Cardiac muscle cell (in vitro differentiated cells and primary cell): ENCODE measurements around the gene ENPP5. TPM values are rescaled to one million over a fixed set of nuclear protein-coding genes. Genes with fewer than 3 reads are reported as not detected.
A peak's percentile ranks its signal among the peaks of the same experiment; 100 is the strongest.

Experiments
- DNase-seq, 2 donors: peaks; one replicate each; pipeline versions ENCODE4 v3.0.0 to v3.0.0-alpha.2; 2010 to 2017; ENCODE audit warnings: low read depth in 1 of 2, low spot score in 1 of 2
- H3K27ac ChIP-seq: fragments of 200-600 bp; sonication (generic); 2 replicates; pipeline ENCODE4 v1.5.1; 2016
- H3K27me3 ChIP-seq: fragments of 200-600 bp; sonication (generic); 2 replicates; pipeline ENCODE4 v1.6.0; 2016; ENCODE audit warnings: control low read depth
- H3K36me3 ChIP-seq: fragments of 200-600 bp; sonication (generic); 2 replicates; pipeline ENCODE4 v1.5.1; 2016; ENCODE audit warnings: control low read depth
- H3K4me1 ChIP-seq: fragments of 200-600 bp; sonication (generic); 2 replicates; pipeline ENCODE4 v1.8.1; 2017; ENCODE audit warnings: low read depth, mild to moderate bottlenecking, mixed run types
- H3K4me3 ChIP-seq: fragments of 200-600 bp; sonication (generic); 2 replicates; pipeline ENCODE4 v1.5.1; 2016; ENCODE audit warnings: mild to moderate bottlenecking
- H3K9me3 ChIP-seq: fragments of 200-600 bp; sonication (generic); 2 replicates; pipeline ENCODE4 v1.5.1; 2017; ENCODE audit warnings: low read depth, mild to moderate bottlenecking, control low read depth
- polyA plus RNA-seq: library from polyadenylated mRNA; unstranded; fragments of >200 nt; fragmentation: Nextera tagmentation; extraction: Ambion mirVana; gene quantifications from 2 replicates; pipeline ENCODE4 v1.2.1, GENCODE V29; 2016
- total RNA-seq: library from RNA; depleted of rRNA; stranded (reverse); fragments of >200 nt; gene quantifications from 2 replicates; pipeline ENCODE4 v1.2.3, GENCODE V29; 2016
- TF ChIP-seq, protein P1 (sequence below): IDR thresholded peaks from 2 replicates; pipeline ENCODE4 v1.5.1; 2012; ENCODE audit warnings: low read depth, mild to moderate bottlenecking, low read length

Gene ENPP5
- total and polyA plus RNA-seq, 2 experiments from 2014 or later = 3.7 to 5.4 TPM

DNA sequence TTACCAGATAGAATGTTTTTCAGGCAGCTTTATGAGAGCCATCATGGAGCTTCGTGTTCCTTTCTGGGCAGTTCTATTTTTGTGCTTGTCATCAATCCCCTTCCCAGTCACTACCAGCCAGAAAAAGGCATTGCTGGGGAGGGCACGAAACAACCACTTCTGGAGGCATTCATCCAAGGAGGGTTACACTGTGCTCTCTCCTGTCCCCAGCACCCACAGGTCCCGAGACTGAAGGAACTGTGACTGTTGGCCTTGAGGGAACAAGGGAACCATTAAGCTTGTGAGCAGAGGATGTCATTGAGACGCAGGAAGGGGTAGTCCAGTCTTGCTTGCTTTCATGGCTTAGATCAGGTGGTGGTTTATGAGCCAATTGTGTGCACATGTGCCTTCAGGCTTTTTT, 20.1 kb upstream of the ENPP5 start:
- DNase-seq = peak in 1 of 2 donors; percentile 13
- TF ChIP-seq, protein P1, sequence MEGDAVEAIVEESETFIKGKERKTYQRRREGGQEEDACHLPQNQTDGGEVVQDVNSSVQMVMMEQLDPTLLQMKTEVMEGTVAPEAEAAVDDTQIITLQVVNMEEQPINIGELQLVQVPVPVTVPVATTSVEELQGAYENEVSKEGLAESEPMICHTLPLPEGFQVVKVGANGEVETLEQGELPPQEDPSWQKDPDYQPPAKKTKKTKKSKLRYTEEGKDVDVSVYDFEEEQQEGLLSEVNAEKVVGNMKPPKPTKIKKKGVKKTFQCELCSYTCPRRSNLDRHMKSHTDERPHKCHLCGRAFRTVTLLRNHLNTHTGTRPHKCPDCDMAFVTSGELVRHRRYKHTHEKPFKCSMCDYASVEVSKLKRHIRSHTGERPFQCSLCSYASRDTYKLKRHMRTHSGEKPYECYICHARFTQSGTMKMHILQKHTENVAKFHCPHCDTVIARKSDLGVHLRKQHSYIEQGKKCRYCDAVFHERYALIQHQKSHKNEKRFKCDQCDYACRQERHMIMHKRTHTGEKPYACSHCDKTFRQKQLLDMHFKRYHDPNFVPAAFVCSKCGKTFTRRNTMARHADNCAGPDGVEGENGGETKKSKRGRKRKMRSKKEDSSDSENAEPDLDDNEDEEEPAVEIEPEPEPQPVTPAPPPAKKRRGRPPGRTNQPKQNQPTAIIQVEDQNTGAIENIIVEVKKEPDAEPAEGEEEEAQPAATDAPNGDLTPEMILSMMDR = no peak
- no peaks in the 10 kb centered on the region for H3K9me3 ChIP-seq
- H3K27me3 ChIP-seq = no peaks in the 10 kb centered on the region
- no peak overlapping the region for H3K4me3 ChIP-seq
- peak overlapping the region; percentile 66 for H3K27ac ChIP-seq
- H3K4me1 ChIP-seq = peaks cover 16% of the 10 kb centered on the region
- no peaks in the 10 kb centered on the region for H3K36me3 ChIP-seq

GRCh38 chr6:46189726-46190125, 18.9 kb upstream of the ENPP5 start:
- TF ChIP-seq, protein P1 = no peak
- Histone ChIP-seq H3K27me3 (peaks cover 6% of the 10 kb centered on the region), H3K36me3 (no peaks in the 10 kb centered on the region), H3K4me1 (peaks cover 16% of the 10 kb centered on the region), H3K4me3 (no peak overlapping the region), H3K27ac (no peak overlapping the region), H3K9me3 (no peaks in the 10 kb centered on the region)
- no peak for DNase-seq

DNA sequence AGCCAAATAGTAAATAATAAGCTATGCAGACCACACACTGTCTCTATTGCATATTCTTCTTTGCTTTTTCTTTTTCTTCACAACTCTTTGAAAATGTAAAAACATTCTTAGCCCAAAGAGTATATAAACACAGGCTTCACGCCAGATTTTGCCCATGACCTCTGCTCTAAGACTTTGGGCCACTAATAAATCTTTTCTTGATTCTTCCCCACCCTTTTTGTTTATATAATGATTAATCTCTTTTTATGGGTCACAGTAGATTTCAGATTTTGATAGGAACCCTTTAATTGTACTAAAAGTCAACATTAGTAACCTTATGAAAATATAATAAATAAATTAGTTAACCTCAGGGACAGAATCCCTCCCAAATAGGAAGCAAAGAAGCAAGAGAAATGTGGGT, 15.8 kb upstream of the ENPP5 start:
- peaks cover 16% of the 10 kb centered on the region for H3K4me1 ChIP-seq
- TF ChIP-seq, protein P1 = no peak
- no peak overlapping the region for H3K27ac ChIP-seq
- H3K4me3 ChIP-seq = no peak overlapping the region
- no peaks in the 10 kb centered on the region for H3K9me3 ChIP-seq
- H3K36me3 ChIP-seq = no peaks in the 10 kb centered on the region
- DNase-seq = no peak
- peaks cover 7% of the 10 kb centered on the region for H3K27me3 ChIP-seq

GRCh38 chr6:46184114-46184513, 13.3 kb upstream of the ENPP5 start:
- no peaks in the 10 kb centered on the region for H3K36me3 ChIP-seq
- no peaks in the 10 kb centered on the region for H3K9me3 ChIP-seq
- H3K4me3 ChIP-seq = no peak overlapping the region
- TF ChIP-seq, protein P1 = peak; percentile 22
- H3K4me1 ChIP-seq = no peaks in the 10 kb centered on the region
- DNase-seq = peak in 1 of 2 donors; percentile 89
- peaks cover 21% of the 10 kb centered on the region for H3K27me3 ChIP-seq
- no peak overlapping the region for H3K27ac ChIP-seq

GRCh38 chr6:46175976-46176375, 5.2 kb upstream of the ENPP5 start:
- no peak overlapping the region for H3K4me3 ChIP-seq
- H3K9me3 ChIP-seq = no peaks in the 10 kb centered on the region
- no peak for DNase-seq
- H3K27ac ChIP-seq = no peak overlapping the region
- H3K27me3 ChIP-seq = peaks cover 27% of the 10 kb centered on the region
- no peaks in the 10 kb centered on the region for H3K4me1 ChIP-seq
- TF ChIP-seq, protein P1 = no peak
- no peaks in the 10 kb centered on the region for H3K36me3 ChIP-seq

- no peaks in the 10 kb centered on the region for H3K36me3 ChIP-seq
- H3K27ac ChIP-seq = no peak overlapping the region
- DNase-seq = peak in 1 of 2 donors; percentile 4
- H3K9me3 ChIP-seq = no peaks in the 10 kb centered on the region
- no peak overlapping the region for H3K4me3 ChIP-seq
- no peaks in the 10 kb centered on the region for H3K4me1 ChIP-seq
- peaks cover 25% of the 10 kb centered on the region for H3K27me3 ChIP-seq
- TF ChIP-seq, protein P1 = no peak
Observed at GRCh38 chr6:46175446-46175845, 4.7 kb upstream of the ENPP5 start.
